HG02973 (cell line): Measurements from ENCODE around the gene HP1BP3.
"Not testable (repeated sequence)": the region's sequence is repeated elsewhere in the genome, so short reads cannot be mapped to it uniquely, and the experiment has no call there.

Experiments
- ATAC-seq: cut with Tn5 transposase; IDR thresholded peaks from one replicate; pipeline ENCODE4 v1.9.1; 2021; ENCODE audit warnings: moderate library complexity; ENCODE audit not compliant: unreplicated experiment

The HP1BP3 gene, protein sequence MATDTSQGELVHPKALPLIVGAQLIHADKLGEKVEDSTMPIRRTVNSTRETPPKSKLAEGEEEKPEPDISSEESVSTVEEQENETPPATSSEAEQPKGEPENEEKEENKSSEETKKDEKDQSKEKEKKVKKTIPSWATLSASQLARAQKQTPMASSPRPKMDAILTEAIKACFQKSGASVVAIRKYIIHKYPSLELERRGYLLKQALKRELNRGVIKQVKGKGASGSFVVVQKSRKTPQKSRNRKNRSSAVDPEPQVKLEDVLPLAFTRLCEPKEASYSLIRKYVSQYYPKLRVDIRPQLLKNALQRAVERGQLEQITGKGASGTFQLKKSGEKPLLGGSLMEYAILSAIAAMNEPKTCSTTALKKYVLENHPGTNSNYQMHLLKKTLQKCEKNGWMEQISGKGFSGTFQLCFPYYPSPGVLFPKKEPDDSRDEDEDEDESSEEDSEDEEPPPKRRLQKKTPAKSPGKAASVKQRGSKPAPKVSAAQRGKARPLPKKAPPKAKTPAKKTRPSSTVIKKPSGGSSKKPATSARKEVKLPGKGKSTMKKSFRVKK

GRCh38 chr1:20787029-20787839, at the start of gene HP1BP3:
Gene HP1BP3 (minus strand): TSS chr1:20787307. CDS start chr1:20780440, 6,867 bp downstream.
- ATAC-seq = peak; percentile 46

GRCh38 chr1:20836230-20836629, 49.1 kb upstream of the HP1BP3 start:
- ATAC-seq = no peak

GRCh38 chr1:20834780-20835179, 47.7 kb upstream of the HP1BP3 start:
- ATAC-seq = no peak

GRCh38 chr1:20834192-20834591, 47.1 kb upstream of the HP1BP3 start:
- no peak for ATAC-seq

- no peak for ATAC-seq
Measured at GRCh38 chr1:20830378-20830777, 43.3 kb upstream of the HP1BP3 start.

GRCh38 chr1:20829946-20830345, 42.8 kb upstream of the HP1BP3 start:
- ATAC-seq = no peak

GRCh38 chr1:20829531-20829930, 42.4 kb upstream of the HP1BP3 start:
- no peak for ATAC-seq

DNA sequence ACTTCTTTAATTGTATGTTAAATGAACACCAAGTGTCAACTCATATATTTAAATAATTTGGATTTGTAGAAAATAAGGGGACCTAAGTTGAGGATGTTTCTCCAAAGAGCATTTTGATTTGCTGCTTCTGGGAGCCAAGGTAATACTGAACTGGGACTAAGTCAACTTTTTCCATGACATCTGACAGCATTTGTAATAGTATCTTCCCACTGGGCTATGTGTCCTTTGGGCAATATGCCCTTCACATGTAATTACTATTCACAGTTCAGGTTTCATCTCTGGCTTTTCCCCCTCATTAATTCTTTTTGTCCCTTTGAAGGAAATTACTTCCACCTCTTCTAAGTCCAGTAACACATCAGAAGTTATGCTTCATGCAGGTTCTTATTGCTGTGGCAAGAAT, 36.7 kb upstream of the HP1BP3 start:
- ATAC-seq = no peak

GRCh38 chr1:20821466-20821865, 34.4 kb upstream of the HP1BP3 start:
- ATAC-seq = no peak

- ATAC-seq = no peak
Measured at GRCh38 chr1:20819818-20820217, 32.7 kb upstream of the HP1BP3 start.

- no peak for ATAC-seq
Measured at GRCh38 chr1:20814534-20814871, 27.4 kb upstream of the HP1BP3 start.

GRCh38 chr1:20811916-20812315, 24.8 kb upstream of the HP1BP3 start:
- ATAC-seq = no peak

DNA sequence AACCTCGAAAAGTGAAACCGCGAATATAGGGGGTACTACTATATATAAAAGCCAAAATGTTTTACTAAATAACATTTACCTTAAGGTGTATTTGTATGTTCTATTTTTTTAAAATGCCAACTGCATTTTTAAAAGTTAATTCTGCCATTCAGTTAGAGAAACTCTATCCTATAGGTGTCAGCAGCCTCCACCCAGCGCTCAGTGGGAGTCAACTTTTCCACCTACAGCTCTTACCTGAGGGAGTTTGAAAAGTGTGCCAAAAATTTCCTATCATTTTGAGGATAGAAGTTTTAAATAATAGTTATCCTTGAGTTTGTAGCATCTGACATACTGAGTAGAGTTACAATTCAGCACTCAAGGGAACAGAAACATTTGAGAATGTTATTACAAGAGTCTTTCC, 6.1 kb upstream of the HP1BP3 start:
- no peak for ATAC-seq

DNA sequence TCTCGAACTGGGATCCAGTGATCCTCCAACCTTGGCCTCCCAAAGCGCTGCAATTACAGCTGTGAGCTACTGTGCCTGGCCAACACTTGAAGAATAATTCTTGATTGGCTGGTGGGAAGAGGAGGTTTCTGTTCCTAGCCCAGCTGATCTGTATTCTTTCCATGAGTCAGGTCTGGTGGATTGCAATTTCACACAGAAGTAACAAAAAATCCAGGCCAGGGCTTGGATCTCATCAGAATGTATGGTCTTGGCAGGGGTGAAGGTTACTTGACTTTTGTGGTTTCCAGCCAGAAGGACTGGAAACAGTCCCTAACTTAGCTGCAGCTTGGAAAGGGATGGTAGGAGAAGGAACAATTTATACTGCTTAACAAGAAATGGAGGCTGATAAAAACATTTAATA, 5.1 kb upstream of the HP1BP3 start:
- ATAC-seq = no peak

DNA sequence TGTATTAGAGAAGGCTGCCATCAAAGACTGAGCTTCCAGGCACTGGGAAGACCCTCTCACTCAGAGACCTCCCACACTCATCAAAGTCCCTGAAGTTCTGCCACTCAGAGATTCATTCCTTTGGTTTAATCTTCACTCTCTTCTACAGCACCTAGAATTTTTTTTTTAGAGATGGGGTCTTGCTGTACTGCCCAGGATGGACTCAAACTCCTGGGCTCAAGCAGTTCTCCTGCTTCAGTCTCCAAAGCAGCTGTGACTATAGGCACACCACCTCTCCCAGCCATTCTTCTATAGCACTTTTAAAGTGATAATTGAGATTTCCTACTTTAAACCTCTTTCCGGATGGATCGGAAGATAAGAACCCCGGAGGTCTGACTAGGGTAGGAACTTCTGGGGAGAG, 3.7 kb upstream of the HP1BP3 start:
- ATAC-seq = no peak

GRCh38 chr1:20789598-20789997, 2.5 kb upstream of the HP1BP3 start:
- not testable (repeated sequence) for ATAC-seq

DNA sequence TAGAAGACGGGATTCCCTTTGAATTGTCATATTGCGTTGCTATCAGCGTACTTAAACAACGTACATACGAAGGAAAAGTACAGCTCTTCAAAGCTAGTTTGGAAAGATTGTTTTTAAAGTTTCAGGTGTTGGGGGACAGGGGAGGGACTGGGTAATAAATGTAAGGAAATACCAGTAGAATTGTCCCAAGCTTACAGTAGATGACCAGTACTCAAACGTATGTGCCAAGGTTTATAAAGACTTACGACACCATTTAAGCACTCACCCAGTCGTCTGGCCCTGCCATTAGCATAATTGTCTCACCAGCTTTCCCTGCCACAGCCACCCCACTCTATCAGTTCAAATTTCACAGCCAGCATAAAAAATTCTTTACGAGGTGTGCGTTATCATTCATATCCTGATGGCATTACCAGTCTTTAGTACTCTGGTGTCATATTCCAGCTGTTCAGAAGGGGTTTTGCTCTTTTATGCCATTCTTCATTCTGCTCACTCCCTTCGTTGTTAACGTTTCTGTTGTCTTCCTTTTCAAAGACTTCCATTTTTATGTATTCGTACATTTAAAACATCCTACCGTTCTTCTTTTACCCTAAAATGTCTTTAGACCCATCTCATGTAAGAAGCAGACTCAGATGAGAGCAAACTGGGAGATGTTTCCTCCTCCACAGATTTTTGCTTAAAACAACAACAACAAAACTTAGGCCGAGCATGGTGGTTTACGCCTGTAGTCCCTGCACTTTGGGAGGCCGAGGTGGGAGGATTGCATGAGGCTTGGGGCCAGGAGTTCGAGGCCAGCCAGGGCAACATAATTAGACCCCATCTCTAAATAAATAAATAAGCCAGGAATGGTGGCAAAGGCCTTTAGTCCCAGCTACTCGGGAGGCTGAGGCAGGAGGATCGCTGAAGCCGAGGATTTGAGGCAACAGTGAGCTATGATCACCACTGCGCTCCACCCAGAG, 1.0 kb upstream of the HP1BP3 start:
- no peak for ATAC-seq

DNA sequence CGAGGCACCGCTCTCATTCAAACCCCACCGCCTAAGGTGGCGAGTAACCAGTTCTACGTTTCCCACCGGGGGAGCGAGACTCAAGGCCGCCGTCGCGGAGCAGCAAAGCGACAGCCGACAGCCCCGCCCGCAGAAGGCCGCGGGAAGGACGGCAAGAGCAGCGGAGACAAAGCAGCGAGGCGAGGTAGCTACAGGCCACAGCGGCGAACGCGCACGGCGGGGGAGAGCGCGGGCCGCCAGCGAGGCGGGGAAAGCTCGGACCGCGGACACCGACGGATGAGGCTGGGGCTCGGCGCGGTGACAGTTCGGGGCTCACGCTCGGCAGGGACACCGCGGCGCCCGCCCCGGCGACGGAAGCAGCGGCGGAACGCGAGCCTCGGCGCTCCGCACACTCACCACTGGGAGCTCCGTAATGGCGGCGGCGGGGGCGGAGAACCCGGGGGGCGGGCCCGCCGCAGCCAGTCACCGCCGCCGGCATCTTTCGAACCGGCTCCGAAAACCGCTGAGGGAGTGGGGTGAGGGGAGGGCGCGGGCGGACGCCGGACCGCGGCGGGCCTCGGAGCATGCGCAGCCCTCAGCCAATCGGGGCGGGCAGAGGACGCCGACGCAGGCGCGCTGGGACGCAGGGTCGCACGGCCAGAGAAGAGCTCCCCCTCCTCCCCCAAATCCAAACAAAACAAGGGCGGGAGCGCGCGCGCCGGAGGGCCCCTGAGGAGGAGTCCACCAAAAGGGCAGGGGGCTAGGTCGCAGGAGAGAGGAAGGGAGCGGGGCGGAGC, 666 bp downstream of the HP1BP3 start:
- peak; percentile 68 for ATAC-seq

- ATAC-seq = no peak
Measured at GRCh38 chr1:20785907-20786252, 1.2 kb downstream of the HP1BP3 start.

DNA sequence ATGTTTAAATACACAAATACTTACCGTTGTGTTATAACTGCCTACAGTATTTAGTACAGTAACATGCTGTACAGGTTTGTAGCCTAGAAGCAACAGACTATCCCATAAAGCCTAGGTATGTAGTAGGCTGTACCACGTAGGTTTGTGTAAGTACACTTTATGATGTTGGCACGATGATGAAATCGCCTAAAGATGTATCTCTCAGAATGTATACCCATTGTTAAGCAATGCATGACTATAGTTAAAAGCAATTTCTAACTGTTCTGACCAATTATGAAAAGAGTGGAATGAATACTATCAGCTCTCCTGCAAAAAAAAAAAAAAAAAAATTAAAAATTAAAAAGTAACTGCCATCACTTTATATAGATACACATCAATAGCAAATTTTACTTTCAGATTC, 11.4 kb downstream of the HP1BP3 start:
- no peak for ATAC-seq
